Measurements from ENCODE around the gene MS4A15. TPM values are rescaled to one million over a fixed set of nuclear protein-coding genes. Genes with fewer than 3 reads are reported as not detected.
"Not testable (repeated sequence)": the region's sequence is repeated elsewhere in the genome, so short reads cannot be mapped to it uniquely, and the experiment has no call there.

The MS4A15 gene
- polyA plus RNA-seq, 5 donors, result not detected

- no peak for DNase-seq
These were observed 46.7 kb downstream of the MS4A15 start for GRCh38 chr11:60803273-60803936.

- DNase-seq, result no peak
These were observed 52.6 kb downstream of the MS4A15 start for GRCh38 chr11:60809249-60809648.

GRCh38 chr11:60809691-60810090 is 53.0 kb downstream of the MS4A15 start:
- DNase-seq, result no peak

GRCh38 chr11:60810151-60810550 is 53.5 kb downstream of the MS4A15 start:
- no peak for DNase-seq

DNA sequence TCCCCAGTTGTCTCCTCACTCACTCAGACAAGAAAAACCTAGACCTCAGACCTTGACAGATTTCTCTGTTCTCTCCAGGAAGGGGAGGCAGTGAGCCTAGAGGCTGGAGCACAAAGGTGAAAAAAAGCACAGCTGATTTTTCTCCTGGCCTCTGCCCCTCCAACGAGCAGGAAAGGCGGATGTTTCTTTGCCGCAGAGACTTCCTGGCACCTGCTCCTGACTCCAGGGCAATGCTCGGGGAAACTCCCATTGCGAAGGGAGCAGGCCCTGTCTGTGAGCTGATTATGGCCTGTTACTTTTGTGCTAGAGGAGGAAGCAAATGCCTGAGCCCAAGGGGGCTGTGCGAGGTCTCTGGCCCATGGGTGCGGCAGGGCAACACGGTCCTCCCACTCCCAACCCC is 53.9 kb downstream of the MS4A15 start:
- no peak for DNase-seq

GRCh38 chr11:60813324-60813723 is 56.7 kb downstream of the MS4A15 start:
- no peak for DNase-seq

- DNase-seq, result no peak
These were observed 57.4 kb downstream of the MS4A15 start for GRCh38 chr11:60814112-60814511.

- DNase-seq, result no peak
These were observed 60.0 kb downstream of the MS4A15 start for GRCh38 chr11:60816590-60817157.

DNA sequence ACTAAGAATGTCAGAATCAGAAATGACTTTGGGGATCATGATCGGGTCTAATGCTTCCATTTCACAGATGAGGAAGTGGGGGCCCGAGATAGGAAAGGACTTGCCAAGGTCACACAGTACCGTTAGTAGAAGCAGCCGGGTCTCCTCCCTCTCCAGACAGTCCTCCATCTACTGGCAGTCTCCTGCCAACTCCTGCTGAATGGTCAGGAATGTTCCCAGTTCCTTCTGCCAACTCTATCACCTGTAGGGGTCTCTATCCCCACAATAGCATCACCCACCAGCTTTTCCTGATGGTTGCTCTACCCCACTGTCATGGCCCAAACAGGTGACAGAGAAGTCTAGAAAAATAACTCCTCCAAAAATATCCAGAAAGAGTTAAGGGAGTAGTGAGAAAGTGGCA is 61.4 kb downstream of the MS4A15 start:
- DNase-seq, result no peak

GRCh38 chr11:60821827-60822599 is 65.3 kb downstream of the MS4A15 start:
- no peak for DNase-seq

DNA sequence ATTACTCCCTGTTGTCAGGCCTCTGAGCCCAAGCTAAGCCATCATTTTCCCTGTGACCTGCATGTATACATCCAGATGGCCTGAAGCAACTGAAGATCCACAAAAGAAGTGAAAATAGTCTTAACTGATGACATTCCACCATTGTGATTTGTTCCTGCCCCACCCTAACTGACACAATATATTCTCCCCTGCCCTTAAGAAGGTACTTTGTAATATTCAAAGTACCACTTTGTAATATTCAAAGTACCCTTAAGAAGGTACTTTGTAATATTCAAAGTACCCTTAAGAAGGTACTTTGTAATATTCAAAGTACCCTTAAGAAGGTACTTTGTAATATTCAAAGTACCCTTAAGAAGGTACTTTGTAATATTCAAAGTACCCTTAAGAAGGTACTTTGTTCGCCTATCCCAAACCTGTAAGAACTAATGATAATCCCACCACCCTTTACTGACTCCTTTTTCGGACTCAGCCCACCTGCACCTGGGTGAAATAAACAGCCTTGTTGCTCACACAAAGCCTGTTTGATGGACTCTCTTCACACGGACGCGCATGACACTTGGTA is 67.2 kb downstream of the MS4A15 start:
- DNase-seq, result not testable (repeated sequence)

- DNase-seq, result no peak
These were observed 68.5 kb downstream of the MS4A15 start for GRCh38 chr11:60825118-60825517.

- no peak for DNase-seq
These were observed 69.1 kb downstream of the MS4A15 start for GRCh38 chr11:60825790-60826189.

Other genes with a start within 250 kb of the MS4A15 start
- gene MS4A13, start 241.5 kb upstream of the MS4A15 start, polyA plus RNA-seq (ENCODE audit: insufficient read depth in 1 of 5, insufficient read length in 5 of 5, low replicate concordance in 1 of 5), result not detected
- gene MS4A8, start 57.3 kb upstream of the MS4A15 start, polyA plus RNA-seq (ENCODE audit: insufficient read depth in 1 of 5, insufficient read length in 5 of 5, low replicate concordance in 1 of 5), result 10 to 100 TPM in 4 of 5 donors, 1 to 10 TPM in 1; 6.7 to 19.3 (median 13.2) TPM
- not detected for gene MS4A18, start 32.1 kb upstream of the MS4A15 start, polyA plus RNA-seq (ENCODE audit: insufficient read depth in 1 of 5, insufficient read length in 5 of 5, low replicate concordance in 1 of 5)
- gene MS4A10, start 28.5 kb downstream of the MS4A15 start, polyA plus RNA-seq (ENCODE audit: insufficient read depth in 1 of 5, insufficient read length in 5 of 5, low replicate concordance in 1 of 5), result under 1 TPM in 3 of 5 donors, not detected in 2; 0.06 to 0.16 (median 0.07) TPM
- gene CCDC86, start 85.2 kb downstream of the MS4A15 start, polyA plus RNA-seq (ENCODE audit: insufficient read depth in 1 of 5, insufficient read length in 5 of 5, low replicate concordance in 1 of 5), result 10 to 100 TPM; 10.8 to 23.9 (median 14.7) TPM
- under 1 TPM; 0.14 to 0.51 (median 0.23) TPM for gene PTGDR2, start 99.1 kb downstream of the MS4A15 start, polyA plus RNA-seq (ENCODE audit: insufficient read depth in 1 of 5, insufficient read length in 5 of 5, low replicate concordance in 1 of 5)
- not detected for gene ZP1, start 110.7 kb downstream of the MS4A15 start, polyA plus RNA-seq (ENCODE audit: insufficient read depth in 1 of 5, insufficient read length in 5 of 5, low replicate concordance in 1 of 5)
- gene PRPF19, start 149.7 kb downstream of the MS4A15 start, polyA plus RNA-seq (ENCODE audit: insufficient read depth in 1 of 5, insufficient read length in 5 of 5, low replicate concordance in 1 of 5), result 100 to 1,000 TPM in 3 of 5 donors, 10 to 100 TPM in 2; 87.6 to 126 (median 107) TPM
- 100 to 1,000 TPM in 1 of 5 donors, 10 to 100 TPM in 4; 71.2 to 107 (median 79.9) TPM for gene TMEM109, start 157.3 kb downstream of the MS4A15 start, polyA plus RNA-seq (ENCODE audit: insufficient read depth in 1 of 5, insufficient read length in 5 of 5, low replicate concordance in 1 of 5)
- 10 to 100 TPM; 30.6 to 66.6 (median 51.3) TPM for gene TMEM132A, start 167.6 kb downstream of the MS4A15 start, polyA plus RNA-seq (ENCODE audit: insufficient read depth in 1 of 5, insufficient read length in 5 of 5, low replicate concordance in 1 of 5)
- gene SLC15A3, start 195.3 kb downstream of the MS4A15 start, polyA plus RNA-seq (ENCODE audit: insufficient read depth in 1 of 5, insufficient read length in 5 of 5, low replicate concordance in 1 of 5), result 10 to 100 TPM; 14.7 to 21.2 (median 20.6) TPM
- gene CD6, start 214.8 kb downstream of the MS4A15 start, polyA plus RNA-seq (ENCODE audit: insufficient read depth in 1 of 5, insufficient read length in 5 of 5, low replicate concordance in 1 of 5), result 1 to 10 TPM in 4 of 5 donors, under 1 TPM in 1; 0.99 to 2.1 (median 1.1) TPM

Data from right lung (tissue), 5 donors.